ENCODE results near the gene MRPL33. TPM values are rescaled to one million over a fixed set of nuclear protein-coding genes. Genes with fewer than 3 reads are reported as not detected.

Gene MRPL33
- total RNA-seq, 4 donors from 2014 or later: 30.7 to 82.2 (median 56.3) TPM

DNA sequence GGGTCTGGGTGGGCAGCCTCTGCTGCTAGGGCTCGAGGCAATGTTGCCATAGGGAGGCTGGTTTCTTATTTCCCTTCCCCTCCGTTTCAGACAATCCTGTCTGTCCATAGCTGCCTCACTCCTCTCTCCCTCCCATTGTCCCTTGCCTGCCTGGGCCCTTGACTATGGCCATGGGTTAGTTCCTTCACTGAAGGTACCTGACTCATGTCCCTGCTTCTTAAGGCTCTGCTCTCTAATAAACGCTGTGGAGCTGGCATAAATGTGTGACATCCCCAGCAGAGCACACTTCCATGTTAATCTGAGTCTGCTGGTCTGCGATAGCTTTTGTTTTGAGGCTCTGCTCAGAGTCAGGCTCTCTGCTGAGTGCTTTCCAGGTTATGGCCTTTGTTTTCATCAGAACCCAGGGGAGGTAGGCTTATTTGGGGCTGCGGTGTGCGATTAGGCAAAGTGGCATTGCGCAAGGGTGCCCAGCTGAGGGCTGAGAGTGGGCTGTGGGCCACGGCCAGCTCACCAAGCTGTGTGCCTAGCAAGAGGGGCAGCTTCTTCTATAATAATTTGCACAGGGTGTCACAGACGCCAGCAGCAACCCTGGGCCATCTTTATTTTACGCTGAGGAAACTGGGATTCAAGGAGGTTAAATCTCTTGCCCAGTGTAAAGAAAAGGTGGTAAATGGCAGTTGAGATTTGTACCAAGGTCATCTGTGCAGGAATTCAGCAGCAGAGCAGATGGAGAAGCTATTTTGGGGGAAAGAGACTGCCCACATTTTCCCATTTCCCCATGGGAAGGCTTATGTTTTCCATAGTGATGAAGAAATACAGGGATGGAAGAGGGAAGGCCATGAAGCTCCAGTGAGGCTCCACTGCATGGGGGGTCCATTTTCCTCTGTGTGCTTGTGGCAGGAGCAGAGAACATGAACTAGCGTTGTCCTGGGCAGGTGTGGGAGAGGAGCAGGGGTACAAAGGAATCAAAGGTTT, 25.6 kb downstream of the MRPL33 start:
- Histone ChIP-seq H3K4me3 (no peak overlapping the region), H3K9me3 (no peaks in the 10 kb centered on the region), H3K27me3 (no peaks in the 10 kb centered on the region), H3K4me1 (peaks cover 8% of the 10 kb centered on the region), H3K27ac (peak overlapping the region; percentile 16), H3K36me3 (no peaks in the 10 kb centered on the region)
- TF ChIP-seq POLR2A (IDR thresholded peaks at IDR 0.05) (no peak), EP300 (IDR thresholded peaks at IDR 0.05) (no peak), POLR2AphosphoS5 (IDR thresholded peaks at IDR 0.05) (no peak)
- TF ChIP-seq, protein P1, sequence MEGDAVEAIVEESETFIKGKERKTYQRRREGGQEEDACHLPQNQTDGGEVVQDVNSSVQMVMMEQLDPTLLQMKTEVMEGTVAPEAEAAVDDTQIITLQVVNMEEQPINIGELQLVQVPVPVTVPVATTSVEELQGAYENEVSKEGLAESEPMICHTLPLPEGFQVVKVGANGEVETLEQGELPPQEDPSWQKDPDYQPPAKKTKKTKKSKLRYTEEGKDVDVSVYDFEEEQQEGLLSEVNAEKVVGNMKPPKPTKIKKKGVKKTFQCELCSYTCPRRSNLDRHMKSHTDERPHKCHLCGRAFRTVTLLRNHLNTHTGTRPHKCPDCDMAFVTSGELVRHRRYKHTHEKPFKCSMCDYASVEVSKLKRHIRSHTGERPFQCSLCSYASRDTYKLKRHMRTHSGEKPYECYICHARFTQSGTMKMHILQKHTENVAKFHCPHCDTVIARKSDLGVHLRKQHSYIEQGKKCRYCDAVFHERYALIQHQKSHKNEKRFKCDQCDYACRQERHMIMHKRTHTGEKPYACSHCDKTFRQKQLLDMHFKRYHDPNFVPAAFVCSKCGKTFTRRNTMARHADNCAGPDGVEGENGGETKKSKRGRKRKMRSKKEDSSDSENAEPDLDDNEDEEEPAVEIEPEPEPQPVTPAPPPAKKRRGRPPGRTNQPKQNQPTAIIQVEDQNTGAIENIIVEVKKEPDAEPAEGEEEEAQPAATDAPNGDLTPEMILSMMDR (IDR thresholded peaks at IDR 0.05): no peak
- DNase-seq (ENCODE audit: low spot score in 2 of 2): no peak
- 81% methylated on average over 11 of the region's 11 CpGs for WGBS

DNA sequence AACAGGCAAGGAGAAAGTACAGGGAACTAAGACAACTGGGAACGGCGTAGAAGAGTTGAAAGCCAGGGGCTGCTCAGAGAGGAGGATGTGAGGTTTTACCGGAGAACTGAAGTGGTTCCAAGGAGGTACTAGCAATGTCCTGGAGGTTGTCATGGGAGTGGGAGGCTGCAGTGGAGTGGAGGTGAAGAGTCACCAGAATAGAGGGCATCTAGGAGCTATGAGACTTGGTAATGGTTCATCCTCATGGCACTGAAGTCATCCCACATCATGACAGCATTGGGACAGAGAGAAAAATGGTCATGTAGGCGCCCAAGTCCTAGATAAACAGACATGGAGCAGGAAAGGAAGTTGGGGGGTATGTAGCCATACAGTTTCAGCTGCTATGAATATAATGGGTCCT, 26.3 kb downstream of the MRPL33 start:
- H3K36me3 ChIP-seq: no peaks in the 10 kb centered on the region
- DNase-seq (ENCODE audit: low spot score in 2 of 2): no peak
- TF ChIP-seq EP300 (IDR thresholded peaks at IDR 0.05) (no peak), POLR2A (IDR thresholded peaks at IDR 0.05) (no peak), POLR2AphosphoS5 (IDR thresholded peaks at IDR 0.05) (no peak)
- TF ChIP-seq, protein P1 (IDR thresholded peaks at IDR 0.05): no peak
- H3K9me3 ChIP-seq: no peaks in the 10 kb centered on the region
- H3K27me3 ChIP-seq: no peaks in the 10 kb centered on the region
- WGBS: 91% methylated on average over 4 of the region's 4 CpGs
- no peak overlapping the region for H3K27ac ChIP-seq
- H3K4me1 ChIP-seq: peaks cover 8% of the 10 kb centered on the region
- H3K4me3 ChIP-seq: no peak overlapping the region

DNA sequence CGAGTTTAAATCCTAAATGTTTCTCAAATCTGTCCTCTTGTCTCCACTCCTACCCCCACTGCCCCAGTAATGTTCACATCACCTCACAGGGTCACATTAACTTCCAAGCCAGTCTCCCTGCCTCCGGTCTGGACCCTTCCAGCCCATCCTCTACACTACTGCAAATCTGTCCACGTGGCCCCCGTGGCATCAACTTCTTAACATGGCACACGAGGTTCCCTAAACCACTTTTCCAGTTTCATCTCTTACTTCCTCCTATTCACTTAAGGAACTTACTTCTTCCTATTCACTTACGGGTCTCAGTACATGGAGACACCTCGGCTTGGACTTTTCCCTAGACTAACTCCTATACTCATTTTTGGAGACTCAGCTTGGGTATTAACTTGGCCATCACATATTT, 27.0 kb downstream of the MRPL33 start:
- Histone ChIP-seq H3K4me3 (no peak overlapping the region), H3K4me1 (peaks cover 8% of the 10 kb centered on the region), H3K27me3 (no peaks in the 10 kb centered on the region), H3K9me3 (no peaks in the 10 kb centered on the region), H3K36me3 (no peaks in the 10 kb centered on the region), H3K27ac (peak overlapping the region; percentile 52)
- WGBS: 91% methylated on average over 7 of the region's 7 CpGs
- no peak for DNase-seq (ENCODE audit: low spot score in 2 of 2)
- TF ChIP-seq, protein P1 (IDR thresholded peaks at IDR 0.05): no peak
- TF ChIP-seq EP300 (IDR thresholded peaks at IDR 0.05) (no peak), POLR2A (IDR thresholded peaks at IDR 0.05) (no peak), POLR2AphosphoS5 (IDR thresholded peaks at IDR 0.05) (no peak)

DNA sequence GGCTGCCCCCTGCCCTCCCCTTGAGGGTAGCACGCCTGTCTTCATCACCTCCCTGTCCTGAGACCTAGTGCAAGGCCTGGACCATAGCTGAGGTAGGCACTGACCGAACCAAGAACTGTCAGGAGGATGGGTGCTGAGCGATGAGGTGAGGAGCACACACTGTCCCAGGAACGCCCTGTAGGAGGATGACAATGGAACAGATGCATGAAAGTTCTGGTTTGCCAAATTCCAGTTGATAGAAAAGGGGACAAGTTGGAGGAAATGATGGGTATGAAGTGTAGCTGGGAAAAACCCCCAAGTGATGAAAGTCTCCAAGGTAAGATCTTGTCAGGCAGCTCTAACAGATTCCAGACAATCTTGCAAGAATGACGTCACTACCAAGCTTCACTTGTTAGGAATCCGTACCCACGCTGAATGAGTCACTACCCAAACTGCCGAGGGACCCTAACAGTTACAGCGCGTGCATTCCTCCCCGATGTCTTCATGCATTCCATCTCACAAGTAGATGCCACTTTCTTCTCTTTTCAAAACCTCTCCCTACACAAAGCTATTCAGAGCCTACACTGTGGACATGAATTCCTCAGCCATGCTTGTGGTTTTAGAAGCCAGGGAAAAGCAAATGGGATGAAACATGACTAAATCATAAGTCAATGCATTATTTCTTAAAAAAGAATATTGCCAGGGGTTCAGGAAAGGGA, 27.6 kb downstream of the MRPL33 start:
- WGBS: 55% methylated on average over 11 of the region's 11 CpGs
- Histone ChIP-seq H3K27ac (peak overlapping the region; percentile 81), H3K4me1 (peaks cover 8% of the 10 kb centered on the region), H3K36me3 (no peaks in the 10 kb centered on the region), H3K4me3 (no peak overlapping the region), H3K9me3 (no peaks in the 10 kb centered on the region), H3K27me3 (no peaks in the 10 kb centered on the region)
- TF ChIP-seq POLR2AphosphoS5 (IDR thresholded peaks at IDR 0.05): peak in 2 of 3 donors; percentile 41 to 86
- TF ChIP-seq POLR2A (IDR thresholded peaks at IDR 0.05): no peak
- peak; percentile 96 for TF ChIP-seq EP300 (IDR thresholded peaks at IDR 0.05)
- peak in 1 of 2 donors; percentile 69 for DNase-seq (ENCODE audit: low spot score in 2 of 2)

DNA sequence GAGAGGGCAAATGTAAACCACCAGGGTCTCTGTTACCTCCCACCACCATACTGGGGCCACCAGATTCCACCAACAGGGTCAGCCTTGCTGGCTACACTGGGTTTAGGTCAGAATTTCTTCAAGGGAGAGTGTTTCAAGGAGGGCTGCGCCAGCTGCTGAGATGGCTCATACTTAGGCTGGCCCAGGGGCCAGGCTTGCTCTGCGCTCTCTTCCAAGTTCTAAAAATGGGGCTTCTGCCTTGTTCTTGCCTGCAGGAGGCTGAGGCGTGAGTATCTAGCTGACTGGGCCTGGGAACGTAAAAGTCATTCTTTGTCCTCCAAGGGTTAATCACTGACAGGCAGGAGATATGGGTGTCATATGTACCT, 28.1 kb downstream of the MRPL33 start:
- no peak for DNase-seq (ENCODE audit: low spot score in 2 of 2)
- TF ChIP-seq POLR2A (IDR thresholded peaks at IDR 0.05): no peak
- TF ChIP-seq, protein P1 (IDR thresholded peaks at IDR 0.05): no peak
- TF ChIP-seq EP300 (IDR thresholded peaks at IDR 0.05): no peak
- TF ChIP-seq POLR2AphosphoS5 (IDR thresholded peaks at IDR 0.05): no peak
- Histone ChIP-seq H3K27me3 (no peaks in the 10 kb centered on the region), H3K36me3 (no peaks in the 10 kb centered on the region), H3K4me3 (no peak overlapping the region), H3K9me3 (no peaks in the 10 kb centered on the region), H3K27ac (peak overlapping the region; percentile 81), H3K4me1 (peaks cover 8% of the 10 kb centered on the region)
- WGBS: 71% methylated on average over 4 of the region's 4 CpGs
